H7 (cell line): Measurements from ENCODE around the gene ATG4B. TPM values are rescaled to one million over a fixed set of nuclear protein-coding genes. Genes with fewer than 3 reads are reported as not detected.

Source experiments
- DNase-seq: peaks from one replicate; pipeline ENCODE4 v3.0.0; 2012
- H3K27me3 ChIP-seq: 2 replicates; pipeline ENCODE4 v1.6.0; 2011; ENCODE audit warnings: mild to moderate bottlenecking, low read length; ENCODE audit not compliant: control insufficient read depth, insufficient read depth
- H3K36me3 ChIP-seq: replicated peaks from 2 replicates; pipeline ENCODE4 v1.5.1; 2011; ENCODE audit warnings: low read length; ENCODE audit not compliant: control insufficient read depth, insufficient read depth
- H3K4me3 ChIP-seq: 2 replicates; pipeline ENCODE4 v1.5.1; 2011; ENCODE audit warnings: low read depth, mild to moderate bottlenecking, control low read depth, low read length, moderate library complexity; ENCODE audit not compliant: insufficient read depth
- total RNA-seq: library from RNA; depleted of rRNA; stranded (reverse); fragments of >200 nt; shearing (Covaris generic); gene quantifications from 2 replicates; pipeline ENCODE4 v1.2.3, GENCODE V29; 2014

Gene ATG4B
- total RNA-seq, 1 experiment from 2014 or later: 78.5 TPM

DNA sequence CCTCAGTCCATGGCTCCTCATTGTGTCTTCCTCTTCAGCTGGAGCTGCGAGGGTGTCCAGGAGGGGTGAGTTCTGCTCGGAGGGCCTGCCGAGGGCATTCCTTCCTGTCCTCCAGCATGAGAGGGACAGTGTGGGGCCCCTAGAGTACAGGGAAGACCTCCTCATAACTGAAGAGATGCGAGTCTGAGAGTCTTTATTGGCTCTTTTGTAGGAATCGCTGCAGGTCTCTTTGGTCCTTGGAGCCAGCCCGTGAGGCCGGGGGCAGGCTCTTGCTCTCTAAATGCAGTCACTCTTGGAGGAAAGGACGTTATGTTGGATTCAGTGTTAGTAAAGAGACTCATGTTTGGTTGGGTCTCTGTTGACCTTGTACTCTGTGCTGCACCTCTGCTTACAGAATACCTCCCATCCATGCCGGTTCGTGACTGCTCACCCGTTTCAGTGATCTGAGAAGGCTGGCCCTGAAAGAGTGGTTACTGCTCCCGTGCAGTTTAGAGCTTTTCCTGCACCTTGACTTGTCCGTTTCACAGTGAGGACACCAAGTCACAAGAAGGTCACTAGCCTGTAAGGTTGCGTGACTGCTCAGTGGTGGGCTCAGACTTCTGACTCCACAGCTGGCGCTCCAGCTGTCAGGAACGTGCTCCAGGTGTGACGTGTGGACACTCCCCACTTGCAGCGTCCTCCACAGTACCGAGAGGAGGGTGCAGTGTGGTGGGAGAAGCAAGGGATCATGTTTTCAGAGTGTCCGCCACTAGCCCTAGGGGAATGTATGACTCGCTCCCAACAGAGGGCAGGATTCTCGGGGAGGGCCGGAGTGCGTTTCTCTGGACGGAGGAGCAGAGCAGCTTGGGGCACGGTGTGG lies 7.8 kb downstream of the ATG4B start:
- H3K4me3 ChIP-seq: no peak overlapping the region
- H3K27me3 ChIP-seq: no peaks in the 10 kb centered on the region
- H3K36me3 ChIP-seq: no peaks in the 10 kb centered on the region; the same call in 1 of the 2 replicates
- DNase-seq: no peak

DNA sequence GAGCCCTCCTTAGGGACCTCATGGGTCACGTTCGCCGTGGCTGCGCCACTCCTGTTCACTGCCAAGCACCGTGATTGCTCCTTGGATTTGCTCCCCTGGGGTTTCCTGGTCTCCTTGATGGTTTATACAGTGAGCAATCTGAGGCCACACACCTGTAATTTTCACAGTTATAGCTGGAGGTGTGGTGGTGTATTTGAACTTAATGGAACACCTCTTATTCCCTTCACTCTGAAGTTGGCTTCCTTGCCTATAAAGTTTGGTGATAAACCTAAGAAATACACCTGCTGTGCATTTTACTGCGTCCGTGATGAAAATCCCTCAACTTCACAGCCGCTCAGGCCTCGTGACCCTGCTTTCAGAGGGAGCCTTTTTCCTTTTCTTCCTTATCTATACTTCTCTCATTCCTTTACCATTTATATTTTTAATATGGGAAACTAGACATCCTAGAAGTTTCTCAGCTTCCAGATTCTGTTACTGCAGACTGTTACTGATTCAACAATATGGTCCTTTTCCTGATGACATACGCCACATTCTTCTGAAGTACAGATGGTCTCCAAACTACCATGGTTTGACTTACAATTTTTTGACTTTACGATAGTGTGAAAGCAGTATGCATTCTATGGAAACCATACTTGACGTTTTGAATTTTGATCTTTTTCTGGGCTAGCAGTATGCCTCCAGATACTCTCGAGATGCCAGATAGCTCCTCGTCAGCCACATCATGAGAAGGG lies 8.6 kb downstream of the ATG4B start:
- no peaks in the 10 kb centered on the region for H3K27me3 ChIP-seq
- H3K4me3 ChIP-seq: no peak overlapping the region

DNA sequence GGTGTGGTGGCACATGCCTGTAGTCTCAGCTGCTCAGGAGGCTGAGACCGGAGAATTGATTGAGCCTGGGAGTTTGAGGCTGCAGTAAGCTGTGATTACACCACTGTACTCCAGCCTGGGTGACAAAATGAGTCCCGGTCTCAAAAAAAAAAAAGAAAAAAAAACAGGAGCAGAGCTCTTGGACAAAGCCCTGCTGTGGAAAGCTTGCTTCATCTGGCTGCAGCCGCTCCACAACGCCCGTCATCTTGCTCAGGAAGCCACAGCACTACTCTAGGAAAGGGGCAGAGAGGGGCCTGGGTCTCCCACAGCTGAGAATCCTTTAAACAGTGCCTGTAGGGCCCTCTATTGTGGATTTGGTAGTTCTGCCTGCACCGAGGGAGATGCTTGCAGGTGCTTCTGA lies 11.0 kb downstream of the ATG4B start:
- Histone ChIP-seq H3K27me3 (no peaks in the 10 kb centered on the region), H3K36me3 (peaks cover 4% of the 10 kb centered on the region), H3K4me3 (no peak overlapping the region)
- DNase-seq: no peak

More for the DNA sequence above, 8.6 kb downstream of the ATG4B start:
- H3K36me3 ChIP-seq: no peaks in the 10 kb centered on the region; the same call in 1 of the 2 replicates
- DNase-seq: no peak

DNA sequence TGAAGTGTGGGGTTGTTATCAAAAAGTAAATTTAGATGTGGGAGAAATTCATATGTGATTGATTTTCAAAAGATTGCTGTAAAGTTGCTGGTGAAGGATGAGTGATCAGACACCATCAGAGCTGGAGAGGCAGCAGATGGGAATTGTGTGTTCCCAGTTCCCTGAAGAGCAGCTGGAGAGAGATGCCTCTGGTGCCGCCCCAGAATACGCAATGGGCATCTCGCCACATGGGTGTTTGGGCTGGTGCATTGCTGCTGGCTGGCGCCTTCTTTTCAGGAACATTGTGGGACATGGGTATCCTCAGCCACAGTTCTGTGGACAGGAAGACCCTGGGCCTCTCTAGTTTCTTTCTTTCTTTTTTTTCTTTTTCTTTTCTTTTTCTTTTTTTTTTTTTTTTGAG lies 11.9 kb downstream of the ATG4B start:
- Histone ChIP-seq H3K4me3 (no peak overlapping the region), H3K27me3 (no peaks in the 10 kb centered on the region), H3K36me3 (peaks cover 5% of the 10 kb centered on the region)
- DNase-seq: no peak

DNA sequence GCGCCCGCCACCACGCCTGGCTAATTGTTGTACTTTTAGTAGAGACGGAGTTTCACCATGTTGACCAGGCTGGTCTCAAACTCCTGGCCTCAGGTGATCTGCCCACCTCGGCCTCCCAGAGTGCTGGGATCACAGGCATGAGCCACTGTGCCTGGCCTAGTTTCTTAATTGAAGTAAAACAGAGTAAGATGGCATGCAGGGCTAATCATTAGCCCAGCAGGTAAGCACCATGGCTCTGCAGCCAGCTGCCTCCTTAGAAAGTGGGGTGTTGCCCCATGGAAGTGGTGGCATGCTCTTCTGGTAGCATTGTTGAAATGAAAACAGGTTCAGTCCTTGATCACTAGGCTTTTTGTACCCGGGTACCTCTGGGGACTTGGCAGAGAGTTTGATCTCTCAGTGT lies 12.4 kb downstream of the ATG4B start:
- Histone ChIP-seq H3K27me3 (no peaks in the 10 kb centered on the region), H3K4me3 (no peak overlapping the region), H3K36me3 (peaks cover 11% of the 10 kb centered on the region)
- no peak for DNase-seq

DNA sequence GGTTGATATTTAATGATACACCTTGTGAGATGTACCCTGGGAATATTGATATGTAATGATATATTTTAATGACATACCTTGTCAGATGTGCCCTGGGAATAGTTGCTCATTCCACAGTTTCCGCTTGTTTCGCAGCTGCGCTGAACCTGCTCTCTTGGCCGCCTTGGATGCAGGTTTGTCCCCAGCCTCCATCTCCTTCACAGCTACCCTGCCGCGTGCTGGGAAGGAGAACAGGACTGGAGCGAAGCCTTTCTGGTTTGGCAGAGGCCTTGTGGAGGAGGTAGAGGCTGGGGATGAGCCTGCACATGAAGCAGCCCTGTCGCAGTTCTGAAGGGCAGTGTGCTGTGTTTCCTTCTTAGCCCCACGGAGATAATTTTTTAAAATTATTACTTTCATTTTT lies 14.6 kb downstream of the ATG4B start:
- no peaks in the 10 kb centered on the region for H3K27me3 ChIP-seq
- H3K4me3 ChIP-seq: no peak overlapping the region
- DNase-seq: no peak
- peaks cover 18% of the 10 kb centered on the region for H3K36me3 ChIP-seq

DNA sequence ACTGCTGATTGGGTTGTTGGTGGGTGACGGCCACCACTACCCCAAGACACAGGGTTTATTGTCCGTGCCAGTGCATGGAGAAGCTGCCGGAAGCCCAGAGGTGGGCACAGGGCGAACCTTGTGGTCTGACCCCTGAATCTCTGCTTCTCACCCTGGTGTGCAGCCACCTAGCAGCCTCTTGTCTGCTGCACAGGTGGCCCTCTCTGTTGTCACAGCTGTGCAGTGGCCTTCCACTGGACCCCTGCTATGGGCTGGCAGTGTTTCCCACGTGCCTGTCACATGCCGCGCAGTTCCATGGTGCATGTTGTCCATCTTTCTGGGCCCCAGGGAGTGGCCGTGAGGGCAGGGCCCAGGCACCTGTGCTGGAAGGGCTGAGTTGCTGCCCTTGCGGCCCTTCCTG lies 15.2 kb downstream of the ATG4B start:
- no peak for DNase-seq
- H3K36me3 ChIP-seq: peaks cover 18% of the 10 kb centered on the region
- no peaks in the 10 kb centered on the region for H3K27me3 ChIP-seq
- no peak overlapping the region for H3K4me3 ChIP-seq

DNA sequence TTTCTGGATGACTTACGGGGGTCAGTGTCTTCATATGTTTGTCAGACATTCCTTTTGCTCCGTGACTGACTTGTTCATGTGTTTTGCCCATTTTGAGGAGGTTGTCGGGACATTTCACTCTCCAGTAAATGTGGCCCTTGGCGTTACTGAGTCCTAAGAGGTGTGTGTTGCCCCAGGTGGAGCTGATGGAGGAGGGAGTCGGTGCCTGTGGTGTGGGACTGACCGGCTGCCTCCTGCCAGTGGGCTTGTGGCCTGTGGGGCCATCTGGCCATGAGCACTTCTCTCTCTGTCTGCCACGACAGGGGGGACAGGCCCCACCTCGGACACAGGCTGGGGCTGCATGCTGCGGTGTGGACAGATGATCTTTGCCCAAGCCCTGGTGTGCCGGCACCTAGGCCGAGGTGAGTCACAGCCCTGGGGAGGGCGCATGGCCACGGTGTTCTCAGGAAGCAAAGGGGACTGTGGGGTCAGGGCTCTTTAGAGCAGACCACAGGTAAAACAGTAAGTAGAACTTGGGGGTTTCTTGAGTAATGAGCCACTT lies 15.8 kb downstream of the ATG4B start:
- Histone ChIP-seq H3K36me3 (peaks cover 18% of the 10 kb centered on the region), H3K4me3 (no peak overlapping the region), H3K27me3 (no peaks in the 10 kb centered on the region)
- DNase-seq: no peak

DNA sequence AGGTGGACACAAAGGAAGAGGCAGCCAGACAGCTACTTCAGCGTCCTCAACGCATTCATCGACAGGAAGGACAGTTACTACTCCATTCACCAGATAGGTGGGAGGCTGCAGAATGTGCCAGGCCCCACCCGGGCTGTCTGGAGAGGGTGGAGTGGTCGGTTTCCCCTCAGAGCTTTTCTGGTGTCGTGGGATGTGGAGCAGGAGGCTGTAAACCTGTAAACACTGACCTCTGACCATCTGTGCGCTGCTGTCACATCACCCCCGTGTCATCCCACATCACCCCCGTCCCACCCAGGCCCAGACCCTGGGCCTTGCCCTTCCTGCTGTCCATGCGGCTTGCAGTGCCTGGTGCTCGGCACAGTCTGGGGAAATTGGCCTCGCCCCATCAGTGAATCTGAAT lies 17.1 kb downstream of the ATG4B start:
- Histone ChIP-seq H3K36me3 (peaks cover 25% of the 10 kb centered on the region), H3K27me3 (no peaks in the 10 kb centered on the region), H3K4me3 (no peak overlapping the region)
- DNase-seq: no peak

DNA sequence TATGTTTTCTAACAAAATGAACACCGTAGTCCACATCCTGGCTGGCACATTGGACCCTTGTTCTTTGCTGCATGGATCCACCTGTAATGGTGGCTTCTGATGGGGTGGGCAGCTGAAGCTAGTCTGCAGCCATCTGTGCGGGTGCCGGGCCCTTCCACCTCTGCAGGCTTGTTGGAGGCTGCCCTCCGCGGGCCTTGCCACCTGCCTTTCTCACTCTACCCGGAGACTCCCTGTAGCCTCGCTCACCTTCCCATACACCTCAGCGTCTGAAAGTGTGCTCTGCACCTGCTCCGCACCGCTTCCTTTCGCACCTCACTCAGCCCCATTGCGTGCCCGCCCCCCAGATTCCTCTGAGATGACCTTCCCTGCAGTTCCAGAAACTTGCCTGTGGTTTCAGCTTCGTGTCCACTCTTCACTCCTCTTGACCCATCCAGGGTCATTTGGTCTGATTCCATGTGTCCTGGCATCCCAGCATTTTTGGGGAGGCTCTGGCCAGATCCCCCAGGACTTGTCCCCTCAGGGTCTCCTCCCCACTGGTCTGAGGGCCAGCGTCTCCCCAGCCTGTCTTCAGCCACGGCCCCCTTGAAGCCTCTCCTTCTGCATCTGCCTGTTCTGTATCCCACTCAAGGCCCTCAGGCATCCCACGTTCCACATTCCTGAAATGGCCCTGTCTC lies 18.2 kb downstream of the ATG4B start:
- no peaks in the 10 kb centered on the region for H3K27me3 ChIP-seq
- no peak overlapping the region for H3K4me3 ChIP-seq
- peaks cover 27% of the 10 kb centered on the region for H3K36me3 ChIP-seq
- no peak for DNase-seq

DNA sequence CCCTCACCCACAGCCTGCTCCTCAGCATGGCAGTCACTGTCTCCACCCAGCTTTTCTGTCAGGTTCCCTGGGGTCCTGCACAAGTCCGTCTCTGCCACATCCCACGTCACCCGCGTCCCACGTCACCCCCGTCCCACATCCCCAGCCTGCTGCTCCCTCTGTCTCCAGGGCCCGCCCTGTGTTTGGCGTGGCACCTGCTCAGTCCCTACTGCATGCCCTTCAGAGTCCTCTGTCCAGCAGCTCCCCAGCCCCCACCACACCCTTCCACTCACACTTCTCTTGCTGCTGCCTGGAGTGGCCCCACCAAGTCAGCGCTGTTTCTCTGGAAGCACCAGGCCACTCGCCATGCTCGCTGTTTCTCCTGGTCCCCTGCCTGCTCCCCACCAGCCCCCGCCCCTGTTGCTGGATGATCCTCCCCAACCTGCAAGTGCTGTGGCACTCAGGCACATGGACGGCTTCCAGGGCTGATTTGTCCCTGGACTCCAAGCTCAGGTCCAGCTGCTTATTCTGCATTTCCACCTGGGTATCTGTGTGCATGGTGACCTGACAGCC lies 18.8 kb downstream of the ATG4B start:
- peaks cover 29% of the 10 kb centered on the region for H3K36me3 ChIP-seq

DNA sequence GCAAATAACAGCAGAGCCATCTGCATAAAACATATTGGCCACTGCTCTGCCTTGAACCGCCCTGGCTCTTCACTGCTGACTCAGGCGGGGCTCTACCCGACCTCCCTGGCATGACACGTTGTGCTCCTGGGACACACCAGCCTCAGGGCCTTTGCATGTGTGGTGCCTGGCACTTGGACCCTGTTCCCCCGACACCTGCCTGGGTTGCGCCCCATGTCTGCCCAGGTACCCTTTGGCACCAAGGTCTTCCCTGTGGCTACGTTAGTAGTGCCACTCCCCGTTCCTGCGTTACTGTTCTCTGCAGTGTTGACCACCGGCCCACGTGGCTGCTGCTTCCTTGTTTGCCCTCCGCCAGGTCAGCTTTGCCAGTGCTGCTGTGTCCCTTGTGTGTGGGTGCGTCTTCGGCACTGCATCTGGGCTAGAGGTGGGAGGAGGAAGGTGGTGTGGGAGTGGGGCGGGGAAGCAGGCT lies 20.3 kb downstream of the ATG4B start:
- peaks cover 27% of the 10 kb centered on the region for H3K36me3 ChIP-seq
- no peak for DNase-seq

More for the DNA sequence above, 18.8 kb downstream of the ATG4B start:
- Histone ChIP-seq H3K27me3 (no peaks in the 10 kb centered on the region), H3K4me3 (no peak overlapping the region)
- DNase-seq: no peak

DNA sequence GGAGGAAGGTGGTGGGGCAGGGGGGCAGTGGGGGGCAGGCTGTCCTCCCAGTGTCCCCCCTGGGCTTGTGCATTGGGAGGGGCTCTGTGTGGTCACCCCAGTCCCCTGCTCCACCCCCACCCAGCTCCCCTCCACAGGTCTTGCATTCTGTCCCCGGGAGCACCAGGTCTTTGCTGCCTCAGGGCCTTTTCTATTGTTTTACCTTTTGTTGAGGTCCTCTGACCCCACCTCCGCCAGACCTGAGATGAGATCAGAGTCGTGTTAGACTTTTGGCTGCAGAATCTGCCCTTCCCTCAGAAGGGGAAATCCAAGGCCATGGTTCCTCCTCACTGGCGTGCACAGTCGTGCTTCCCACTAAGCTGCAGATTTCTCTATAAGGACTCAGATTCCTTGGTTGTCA lies 20.8 kb downstream of the ATG4B start:
- Histone ChIP-seq H3K36me3 (peaks cover 27% of the 10 kb centered on the region), H3K4me3 (no peak overlapping the region), H3K27me3 (no peaks in the 10 kb centered on the region)
- no peak for DNase-seq

More for the DNA sequence above, 20.3 kb downstream of the ATG4B start:
- Histone ChIP-seq H3K4me3 (no peak overlapping the region), H3K27me3 (no peaks in the 10 kb centered on the region)

DNA sequence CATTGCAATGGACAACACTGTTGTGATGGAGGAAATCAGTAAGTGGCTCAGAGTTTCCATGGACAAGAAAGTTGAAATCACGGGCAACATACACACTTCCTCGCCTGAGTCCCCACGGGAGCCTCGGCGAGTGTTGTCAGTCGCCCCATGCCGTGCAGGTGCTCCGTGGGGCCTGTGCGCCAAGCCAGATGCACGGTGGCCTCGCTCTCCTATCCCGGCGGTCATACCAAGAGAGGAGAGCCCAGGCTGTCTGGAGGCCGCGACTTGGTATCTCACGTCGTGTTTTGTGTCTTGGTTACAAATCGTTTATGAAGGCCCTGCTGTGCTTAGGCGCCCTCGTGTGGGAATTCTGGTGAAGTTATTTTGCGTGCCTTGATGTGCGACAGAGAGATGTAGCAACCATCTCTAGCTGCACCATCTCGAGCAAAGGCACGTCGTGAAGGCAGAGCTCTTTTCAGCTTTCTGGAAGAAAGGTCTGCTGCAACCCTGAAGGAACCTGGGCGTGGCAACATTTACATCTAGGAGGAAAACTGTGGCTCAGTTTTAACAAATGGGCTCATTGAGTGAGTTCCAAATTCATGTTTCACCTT lies 21.8 kb downstream of the ATG4B start:
- DNase-seq: peak; percentile 81
- Histone ChIP-seq H3K36me3 (peaks cover 27% of the 10 kb centered on the region), H3K27me3 (no peaks in the 10 kb centered on the region), H3K4me3 (no peak overlapping the region)
